Neural progenitor cell (in vitro differentiated cells): ENCODE results near the gene SPNS3. TPM values are rescaled to one million over a fixed set of nuclear protein-coding genes. Genes with fewer than 3 reads are reported as not detected.

Experiments used
- DNase-seq: peaks from one replicate; pipeline ENCODE4 v3.0.0-alpha.2; 2016; ENCODE audit warnings: low spot score
- H2AFZ ChIP-seq: fragments of 200-600 bp; sonication (generic); replicated peaks from 2 replicates; pipeline ENCODE4 v1.6.1; 2016; ENCODE audit warnings: antibody characterized with exemption
- H3F3A ChIP-seq: fragments of 200-600 bp; sonication (generic); 2 replicates; pipeline ENCODE4 v1.6.1; 2016; ENCODE audit warnings: antibody characterized with exemption, low read depth
- H3K27ac ChIP-seq: fragments of 200-600 bp; sonication (generic); 2 replicates; pipeline ENCODE4 v1.5.1; 2016; ENCODE audit warnings: mild to moderate bottlenecking
- H3K27me3 ChIP-seq: fragments of 200-600 bp; sonication (generic); 2 replicates; pipeline ENCODE4 v1.6.1; 2016; ENCODE audit warnings: mild to moderate bottlenecking, moderate library complexity
- H3K36me3 ChIP-seq: fragments of 200-600 bp; sonication (generic); 2 replicates; pipeline ENCODE4 v1.5.1; 2016
- H3K4me1 ChIP-seq: fragments of 200-600 bp; sonication (generic); 2 replicates; pipeline ENCODE4 v1.6.1; 2016; ENCODE audit warnings: mixed run types
- H3K4me2 ChIP-seq: fragments of 200-600 bp; sonication (generic); 2 replicates; pipeline ENCODE4 v1.6.1; 2016
- H3K4me3 ChIP-seq: fragments of 200-600 bp; sonication (generic); 2 replicates; pipeline ENCODE4 v1.5.1; 2016
- H3K79me2 ChIP-seq: fragments of 200-600 bp; sonication (generic); 2 replicates; pipeline ENCODE4 v1.6.1; 2016; ENCODE audit warnings: low read depth
- H3K9ac ChIP-seq: fragments of 200-600 bp; sonication (generic); 2 replicates; pipeline ENCODE4 v1.6.1; 2016
- H3K9me3 ChIP-seq: fragments of 200-600 bp; sonication (generic); 2 replicates; pipeline ENCODE4 v1.5.1; 2016; ENCODE audit warnings: low read depth
- H4K20me1 ChIP-seq: fragments of 200-600 bp; sonication (generic); 2 replicates; pipeline ENCODE4 v1.6.1; 2016; ENCODE audit warnings: low read depth
- H3K27ac Mint-ChIP-seq: 3 replicates; pipeline ENCODE4 v1.8.0; 2021; ENCODE audit warnings: mixed read lengths
- H3K27me3 Mint-ChIP-seq: 2 replicates; pipeline ENCODE4 v1.8.0; 2022; ENCODE audit warnings: low read depth, mild to moderate bottlenecking, inconsistent platforms, moderate library complexity, mixed read lengths; ENCODE audit not compliant: insufficient read depth
- H3K36me3 Mint-ChIP-seq: 3 replicates; pipeline ENCODE4 v1.8.0; 2021; ENCODE audit warnings: mixed read lengths
- H3K4me1 Mint-ChIP-seq: 3 replicates; pipeline ENCODE4 v1.8.0; 2021; ENCODE audit warnings: mixed read lengths
- H3K4me3 Mint-ChIP-seq: 3 replicates; pipeline ENCODE4 v1.8.0; 2021; ENCODE audit warnings: mild to moderate bottlenecking, moderate library complexity, mixed read lengths
- H3K9me3 Mint-ChIP-seq: 3 replicates; pipeline ENCODE4 v1.8.0; 2020; ENCODE audit warnings: mixed read lengths
- CTCF ChIP-seq: fragments of 200-600 bp; sonication (generic); IDR thresholded peaks from 2 replicates; pipeline ENCODE4 v1.5.1; 2017; ENCODE audit warnings: antibody characterized with exemption, mild to moderate bottlenecking
- EZH2 ChIP-seq: fragments of 200-600 bp; sonication (generic); IDR thresholded peaks from 2 replicates; pipeline ENCODE4 v1.6.1; 2017; ENCODE audit warnings: antibody characterized with exemption, mild to moderate bottlenecking, moderate library complexity
- EZH2phosphoT487 ChIP-seq: fragments of 200-600 bp; sonication (generic); IDR thresholded peaks from 2 replicates; pipeline ENCODE4 v1.6.1; 2017; ENCODE audit warnings: antibody characterized with exemption
- total RNA-seq: library from RNA; depleted of rRNA; stranded (reverse); fragments of >200 nt; gene quantifications from 2 replicates; pipeline ENCODE4 v1.2.3, GENCODE V29; 2015; ENCODE audit warnings: low replicate concordance

The SPNS3 gene
- total RNA-seq, 1 donor from 2014 or later: not detected

GRCh38 chr17:4475463-4475862, 41.7 kb downstream of the SPNS3 start:
- no peak overlapping the region for H2AFZ ChIP-seq
- H3K27me3 ChIP-seq: no peaks in the 10 kb centered on the region
- H3K79me2 ChIP-seq: no peaks in the 10 kb centered on the region
- Mint-ChIP-seq H3K4me3 (no peak overlapping the region), H3K4me1 (peaks cover 25% of the 10 kb centered on the region), H3K27ac (peak overlapping the region; percentile 72), H3K27me3 (peaks cover 2% of the 10 kb centered on the region), H3K36me3 (no peaks in the 10 kb centered on the region), H3K9me3 (no peaks in the 10 kb centered on the region)
- peaks cover 32% of the 10 kb centered on the region for H3K4me1 ChIP-seq
- no peak overlapping the region for H3K4me3 ChIP-seq
- DNase-seq: no peak
- H3K4me2 ChIP-seq: no peak overlapping the region
- TF ChIP-seq EZH2phosphoT487: no peak
- no peak for TF ChIP-seq EZH2
- no peak for TF ChIP-seq CTCF
- no peak overlapping the region for H3K9ac ChIP-seq
- no peaks in the 10 kb centered on the region for H3K9me3 ChIP-seq
- H3K27ac ChIP-seq: no peak overlapping the region
- no peaks in the 10 kb centered on the region for H3K36me3 ChIP-seq
- no peaks in the 10 kb centered on the region for H4K20me1 ChIP-seq
- H3F3A ChIP-seq: peaks cover 13% of the 10 kb centered on the region

DNA sequence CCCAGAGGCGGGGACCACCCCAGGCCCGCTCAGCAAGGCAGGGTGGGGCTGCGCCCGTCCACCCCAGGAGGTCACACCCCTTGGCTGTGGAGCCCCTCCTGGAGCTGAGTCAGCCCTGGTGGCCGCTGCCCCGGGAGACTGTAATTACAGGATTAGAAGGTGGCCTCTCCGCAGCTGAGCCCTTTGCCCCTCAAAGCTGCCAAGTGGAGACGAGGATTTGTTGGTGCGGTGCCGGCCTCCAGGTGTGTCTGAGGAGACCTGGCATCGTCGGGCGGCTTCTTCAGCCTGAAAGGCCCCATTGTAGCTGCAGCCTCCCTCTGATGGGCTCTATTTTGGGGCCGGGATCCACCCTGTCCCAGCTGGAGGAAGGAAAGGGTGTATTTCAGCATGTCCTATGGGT, 42.3 kb downstream of the SPNS3 start:
- Mint-ChIP-seq H3K4me1 (peaks cover 29% of the 10 kb centered on the region), H3K4me3 (no peak overlapping the region), H3K27me3 (peaks cover 2% of the 10 kb centered on the region), H3K9me3 (no peaks in the 10 kb centered on the region), H3K27ac (no peak overlapping the region), H3K36me3 (no peaks in the 10 kb centered on the region)
- Histone ChIP-seq H3K4me2 (peak overlapping the region; percentile 12), H2AFZ (no peak overlapping the region), H3K4me3 (no peak overlapping the region), H3K79me2 (no peaks in the 10 kb centered on the region), H3K9ac (no peak overlapping the region), H3K36me3 (no peaks in the 10 kb centered on the region), H3K4me1 (peaks cover 38% of the 10 kb centered on the region), H3F3A (peaks cover 13% of the 10 kb centered on the region), H4K20me1 (no peaks in the 10 kb centered on the region), H3K27me3 (no peaks in the 10 kb centered on the region), H3K27ac (no peak overlapping the region), H3K9me3 (no peaks in the 10 kb centered on the region)
- no peak for DNase-seq
- no peak for TF ChIP-seq EZH2phosphoT487
- no peak for TF ChIP-seq EZH2
- no peak for TF ChIP-seq CTCF

GRCh38 chr17:4476511-4477070, 42.9 kb downstream of the SPNS3 start:
- Histone ChIP-seq H3K79me2 (no peaks in the 10 kb centered on the region), H3K4me2 (no peak overlapping the region), H3K9me3 (no peaks in the 10 kb centered on the region), H3K4me1 (peaks cover 41% of the 10 kb centered on the region), H3K9ac (no peak overlapping the region), H3K4me3 (no peak overlapping the region), H3K27me3 (no peaks in the 10 kb centered on the region), H3F3A (peaks cover 13% of the 10 kb centered on the region), H4K20me1 (no peaks in the 10 kb centered on the region), H3K36me3 (no peaks in the 10 kb centered on the region), H2AFZ (no peak overlapping the region), H3K27ac (no peak overlapping the region)
- no peak for TF ChIP-seq EZH2
- TF ChIP-seq CTCF: no peak
- TF ChIP-seq EZH2phosphoT487: no peak
- Mint-ChIP-seq H3K36me3 (no peaks in the 10 kb centered on the region), H3K27me3 (peaks cover 4% of the 10 kb centered on the region), H3K27ac (no peak overlapping the region), H3K4me3 (peak overlapping the region; percentile 41), H3K9me3 (no peaks in the 10 kb centered on the region), H3K4me1 (peaks cover 33% of the 10 kb centered on the region)
- DNase-seq: peak; percentile 3
